Measurements from ENCODE around the gene IL17RC.
"Not testable (repeated sequence)": the region's sequence is repeated elsewhere in the genome, so short reads cannot be mapped to it uniquely, and the experiment has no call there.

Gene IL17RC

GRCh38 chr3:9934235-9934621 lies 17.3 kb downstream of the IL17RC start:
- peak; percentile 27 for TF ChIP-seq CTCF (conservative IDR thresholded peaks at IDR 0.05; ENCODE audit: low read depth, low read length)
- H3K4me3 ChIP-seq (ENCODE audit: low read length): peak overlapping the region; percentile 76
- DNase-seq (ENCODE audit: low read depth): no peak

- H3K4me3 ChIP-seq (ENCODE audit: low read length): no peak overlapping the region
- TF ChIP-seq CTCF (conservative IDR thresholded peaks at IDR 0.05; ENCODE audit: low read depth, low read length): no peak
- no peak for DNase-seq (ENCODE audit: low read depth)
Measured at GRCh38 chr3:9934993-9935392, 18.1 kb downstream of the IL17RC start.

GRCh38 chr3:9935966-9936510 lies 19.1 kb downstream of the IL17RC start:
- no peak for TF ChIP-seq CTCF (conservative IDR thresholded peaks at IDR 0.05; ENCODE audit: low read depth, low read length)
- H3K4me3 ChIP-seq (ENCODE audit: low read length): no peak overlapping the region
- no peak for DNase-seq (ENCODE audit: low read depth)

- no peak overlapping the region for H3K4me3 ChIP-seq (ENCODE audit: low read length)
- TF ChIP-seq CTCF (conservative IDR thresholded peaks at IDR 0.05; ENCODE audit: low read depth, low read length): no peak
- no peak for DNase-seq (ENCODE audit: low read depth)
Measured at GRCh38 chr3:9937486-9938238, 20.8 kb downstream of the IL17RC start.

- DNase-seq (ENCODE audit: low read depth): no peak
- no peak for TF ChIP-seq CTCF (conservative IDR thresholded peaks at IDR 0.05; ENCODE audit: low read depth, low read length)
- no peak overlapping the region for H3K4me3 ChIP-seq (ENCODE audit: low read length)
Measured at GRCh38 chr3:9938966-9939365, 22.1 kb downstream of the IL17RC start.

- not testable (repeated sequence) for H3K4me3 ChIP-seq (ENCODE audit: low read length); DNase-seq (ENCODE audit: low read depth)
Measured at GRCh38 chr3:9939906-9940305, 23.0 kb downstream of the IL17RC start.

- DNase-seq (ENCODE audit: low read depth): no peak
- TF ChIP-seq CTCF (conservative IDR thresholded peaks at IDR 0.05; ENCODE audit: low read depth, low read length): no peak
- H3K4me3 ChIP-seq (ENCODE audit: low read length): no peak overlapping the region
Measured at GRCh38 chr3:9940746-9941145, 23.8 kb downstream of the IL17RC start.
